GM04503 (cell line): ENCODE data around the gene EIF2AK3.
"Not testable (repeated sequence)": the region's sequence is repeated elsewhere in the genome, so short reads cannot be mapped to it uniquely, and the experiment has no call there.

ENCODE experiments used
- DNase-seq: peaks from one replicate; pipeline ENCODE4 v3.0.0-alpha.2; 2012; ENCODE audit warnings: low read depth

The EIF2AK3 gene

DNA sequence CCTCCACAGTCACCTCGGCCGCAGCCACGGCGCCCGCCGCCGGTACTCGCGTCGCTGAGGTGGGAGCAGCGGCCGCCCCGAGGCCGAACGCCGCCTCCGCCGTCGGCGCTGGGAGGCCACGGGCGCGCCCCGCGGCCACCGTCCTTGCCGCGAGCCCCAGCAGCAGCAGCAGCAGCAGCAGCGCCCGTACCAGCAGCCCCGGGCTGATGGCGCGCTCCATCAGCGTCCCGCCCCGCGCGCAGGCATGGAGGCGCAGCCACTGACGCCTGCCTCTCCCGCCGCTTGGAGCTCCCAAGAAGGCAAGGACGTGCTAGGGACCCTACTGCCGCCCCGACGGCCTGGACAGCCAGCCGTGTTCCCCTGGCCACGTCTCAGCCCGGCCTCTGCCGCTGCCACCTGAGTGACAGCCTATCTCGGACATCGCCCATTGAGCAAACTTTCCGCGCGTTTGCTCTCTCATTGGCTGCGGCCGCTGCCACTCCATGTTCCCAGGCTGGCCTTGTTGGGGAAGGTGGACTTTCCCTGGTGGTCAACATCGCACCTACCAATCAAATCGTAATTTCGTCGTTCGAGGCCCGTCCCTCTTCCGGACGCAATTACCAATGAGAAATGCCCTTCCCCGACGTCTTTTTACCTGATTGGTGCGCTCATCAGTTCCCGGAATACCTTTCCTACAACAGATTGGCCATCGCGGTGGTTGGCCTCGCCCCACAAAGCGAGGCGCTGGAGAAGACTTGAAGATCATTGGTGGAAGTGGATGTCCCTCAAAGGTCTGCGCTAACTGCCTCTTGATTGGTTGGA is at the start of gene EIF2AK3:
EIF2AK3 (minus strand) TSS at position 410 of the 801 bp plus-strand sequence; CDS start at position 220, 190 bp downstream.
- peak; percentile 100 for DNase-seq

- no peak for DNase-seq
Measured at GRCh38 chr2:88673363-88673762, 46.1 kb upstream of the EIF2AK3 start.

DNA sequence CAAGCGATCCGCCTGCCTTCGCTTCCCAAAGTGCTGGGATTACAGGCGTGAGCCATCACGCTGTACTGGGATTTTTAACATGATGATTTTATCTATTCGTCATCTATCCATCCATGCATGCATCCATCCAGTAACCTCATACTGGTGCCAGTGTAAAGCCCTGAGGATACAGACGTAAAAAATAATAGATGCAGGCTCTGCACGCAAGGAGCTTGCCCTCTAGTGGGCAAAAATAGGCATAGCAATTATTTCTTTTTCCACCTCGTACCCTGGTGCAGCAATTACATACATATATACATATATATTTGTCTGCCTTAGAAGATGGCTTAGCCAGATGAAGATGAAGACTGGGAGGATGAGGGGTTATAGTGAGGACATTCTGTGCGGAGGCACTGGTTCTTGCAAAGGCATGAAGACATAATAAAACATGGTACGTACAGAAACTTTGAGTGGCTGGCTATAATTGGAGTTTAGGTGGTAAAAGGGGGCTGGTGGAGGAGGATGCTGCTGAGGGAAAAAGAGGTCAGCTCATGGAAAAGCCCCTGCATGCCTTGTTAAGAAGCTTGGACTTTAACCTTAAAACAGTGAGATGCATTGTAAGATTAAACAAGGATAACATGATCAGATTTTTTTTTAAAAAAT is 44.6 kb upstream of the EIF2AK3 start:
- DNase-seq, result no peak

- DNase-seq, result no peak
Measured at GRCh38 chr2:88669482-88670214, 42.4 kb upstream of the EIF2AK3 start.

DNA sequence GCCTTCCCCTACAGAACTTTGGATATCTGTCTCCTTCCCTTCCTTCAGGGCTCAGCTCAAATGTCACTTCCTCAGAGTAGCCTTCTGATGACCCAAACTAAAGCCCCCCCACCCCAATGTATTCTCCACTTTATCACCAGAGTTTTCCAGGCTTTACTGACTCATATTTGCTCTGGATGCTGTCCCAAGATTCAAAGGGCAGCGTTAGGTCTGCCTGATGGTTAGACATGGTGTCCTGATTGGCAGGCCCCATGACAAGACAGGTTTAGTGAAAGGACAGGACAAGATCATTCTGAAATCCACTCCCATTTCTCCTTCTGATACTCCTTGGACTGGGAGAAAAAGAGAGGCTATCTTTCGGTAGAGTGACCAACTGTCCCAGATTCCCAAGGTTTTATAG is 41.6 kb upstream of the EIF2AK3 start:
- no peak for DNase-seq

DNA sequence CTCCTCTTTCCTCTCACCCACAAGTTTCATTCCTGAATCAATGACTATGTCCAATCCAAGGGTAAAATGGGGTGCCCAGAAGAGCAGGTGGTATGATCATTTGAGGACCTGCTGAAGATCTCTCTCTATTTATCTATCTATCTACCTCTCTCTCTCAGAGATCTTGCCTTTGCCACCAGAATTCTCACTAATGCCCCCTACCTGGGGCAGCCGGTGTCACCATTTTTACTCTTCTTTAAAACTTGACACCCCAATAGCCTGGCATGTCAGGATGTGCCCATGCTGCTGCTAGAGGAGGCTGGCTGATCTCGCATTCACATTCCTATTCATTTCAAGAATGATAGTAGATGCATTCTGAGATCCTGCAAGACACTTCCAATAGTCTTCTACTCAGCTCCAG is 40.0 kb upstream of the EIF2AK3 start:
- DNase-seq, result no peak

GRCh38 chr2:88666576-88666975 is 39.3 kb upstream of the EIF2AK3 start:
- no peak for DNase-seq

- no peak for DNase-seq
Measured at GRCh38 chr2:88660622-88661021, 33.4 kb upstream of the EIF2AK3 start.

DNA sequence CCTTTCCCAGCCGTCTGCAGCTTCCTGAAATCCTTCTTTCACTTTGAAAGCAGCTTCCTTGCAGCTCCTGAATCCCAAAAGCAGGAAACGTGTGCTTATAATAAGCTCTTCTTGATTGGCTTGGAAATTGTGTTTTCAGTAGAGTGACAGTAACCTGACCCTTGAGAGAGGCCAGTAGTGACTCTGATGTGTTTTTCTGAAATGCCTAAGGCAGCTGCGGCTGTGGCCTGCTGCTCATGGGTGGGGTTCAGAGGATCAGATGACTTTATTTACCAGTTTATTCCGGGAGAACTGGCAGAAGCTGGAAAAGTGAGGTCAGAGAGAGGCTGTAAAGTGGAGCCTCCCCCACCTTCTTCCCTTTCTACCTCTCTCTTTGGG is 32.3 kb upstream of the EIF2AK3 start:
- no peak for DNase-seq

DNA sequence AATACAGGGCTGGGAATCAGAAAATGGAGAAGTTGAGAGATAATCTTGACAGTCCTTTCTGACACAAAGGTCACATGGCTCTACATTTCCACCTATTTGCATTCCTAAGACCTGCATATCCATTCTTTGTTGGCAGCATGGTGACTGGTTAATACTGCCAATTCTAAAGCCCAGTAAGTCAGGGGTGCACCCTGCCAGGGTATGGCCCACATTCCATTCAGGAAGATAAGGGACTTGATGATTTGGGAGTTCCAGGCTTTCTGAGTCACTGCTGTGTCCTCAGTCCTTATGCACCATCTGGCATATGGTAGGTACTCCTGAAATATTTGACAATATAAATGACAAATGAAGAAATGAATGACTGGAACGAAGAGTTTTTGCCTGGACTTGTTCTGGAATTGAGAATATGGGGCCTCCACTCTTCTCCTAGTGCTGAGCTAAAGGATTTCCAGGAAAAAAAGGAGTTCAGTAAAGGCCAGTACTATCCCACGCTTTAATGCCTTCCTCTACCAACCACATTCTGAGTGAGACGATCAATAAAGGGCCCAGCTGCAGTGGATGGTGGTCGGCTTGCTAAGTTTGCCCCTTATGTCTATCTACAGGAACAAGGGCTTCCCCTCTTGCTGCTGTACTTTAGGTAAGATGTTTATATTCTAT is 31.7 kb upstream of the EIF2AK3 start:
- no peak for DNase-seq

DNA sequence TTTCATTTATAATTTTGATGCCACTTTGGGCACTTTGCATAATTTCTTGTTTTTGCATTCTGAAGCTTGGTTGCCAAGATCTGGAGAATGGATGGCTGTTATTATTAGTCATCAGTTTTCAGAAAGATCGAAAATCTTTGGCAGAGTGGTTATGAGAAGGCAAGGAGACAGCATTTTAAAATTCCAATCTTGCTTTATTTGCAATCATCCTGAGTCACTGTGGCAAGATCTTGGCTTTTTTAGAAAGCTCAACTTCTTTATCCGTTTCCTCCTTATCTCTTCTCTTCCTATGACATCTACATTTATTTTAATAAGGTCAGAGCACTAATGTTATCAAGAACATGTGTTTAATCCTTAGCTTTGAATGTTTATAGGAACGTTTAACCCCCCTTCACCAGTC is 31.1 kb upstream of the EIF2AK3 start:
- peak; percentile 45 for DNase-seq

DNA sequence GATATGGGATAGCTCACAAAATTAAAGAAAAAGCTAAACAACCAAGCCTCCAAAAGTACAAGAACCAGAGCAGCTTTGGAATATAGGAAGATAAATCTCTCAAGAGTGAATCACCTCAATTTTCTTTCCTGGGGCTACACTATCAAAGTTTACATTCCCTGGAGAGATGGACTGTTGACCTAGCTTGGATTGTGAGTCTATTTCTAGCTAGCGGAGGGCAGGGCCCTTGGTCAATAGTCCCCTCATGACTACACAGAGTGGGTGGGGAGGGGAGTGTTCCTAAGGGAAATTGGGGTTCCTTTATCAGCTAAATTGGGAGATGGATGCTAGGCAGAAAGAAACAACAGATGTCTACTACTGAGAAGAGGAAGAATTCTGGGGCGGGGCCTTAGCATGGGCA is 29.9 kb upstream of the EIF2AK3 start:
- DNase-seq, result no peak

DNA sequence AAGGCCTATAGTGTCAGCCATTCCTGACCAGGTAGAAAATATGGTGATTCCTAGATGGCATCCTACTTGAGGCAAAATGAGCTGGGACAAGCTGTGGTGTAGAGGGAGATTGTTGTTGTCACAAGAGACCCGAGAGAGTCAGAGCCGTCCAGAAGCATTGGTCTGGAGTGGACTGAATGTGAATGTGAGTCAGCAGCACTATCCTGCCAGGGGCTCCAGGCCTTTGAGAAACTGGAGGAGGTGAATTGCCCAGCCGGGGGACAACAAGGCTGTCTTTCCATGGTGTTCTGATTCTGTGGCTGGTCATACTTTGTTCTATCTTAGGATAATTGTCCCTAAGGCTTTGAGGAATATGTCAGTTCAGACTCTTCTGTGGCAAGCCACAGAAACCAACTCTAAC is 29.4 kb upstream of the EIF2AK3 start:
- no peak for DNase-seq

DNA sequence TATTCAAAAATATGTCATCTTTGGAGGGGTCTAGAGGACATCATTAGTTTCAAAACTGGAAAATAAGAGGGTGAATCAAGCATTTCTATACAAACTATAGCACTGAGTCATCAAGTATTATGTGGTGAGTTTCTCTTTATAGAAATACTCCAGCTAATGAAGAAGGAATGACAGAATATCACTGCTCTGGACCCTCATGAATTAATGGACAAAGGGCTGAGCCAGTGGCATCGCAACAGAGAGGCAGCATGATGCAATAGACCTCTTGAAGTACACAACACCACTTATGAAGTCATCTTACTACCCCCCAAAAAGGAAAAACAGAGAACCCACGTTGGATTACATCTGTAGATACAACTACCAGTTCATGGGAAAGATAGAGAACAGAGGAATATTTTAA is 27.4 kb upstream of the EIF2AK3 start:
- no peak for DNase-seq

- no peak for DNase-seq
Measured at GRCh38 chr2:88651646-88652045, 24.4 kb upstream of the EIF2AK3 start.

DNA sequence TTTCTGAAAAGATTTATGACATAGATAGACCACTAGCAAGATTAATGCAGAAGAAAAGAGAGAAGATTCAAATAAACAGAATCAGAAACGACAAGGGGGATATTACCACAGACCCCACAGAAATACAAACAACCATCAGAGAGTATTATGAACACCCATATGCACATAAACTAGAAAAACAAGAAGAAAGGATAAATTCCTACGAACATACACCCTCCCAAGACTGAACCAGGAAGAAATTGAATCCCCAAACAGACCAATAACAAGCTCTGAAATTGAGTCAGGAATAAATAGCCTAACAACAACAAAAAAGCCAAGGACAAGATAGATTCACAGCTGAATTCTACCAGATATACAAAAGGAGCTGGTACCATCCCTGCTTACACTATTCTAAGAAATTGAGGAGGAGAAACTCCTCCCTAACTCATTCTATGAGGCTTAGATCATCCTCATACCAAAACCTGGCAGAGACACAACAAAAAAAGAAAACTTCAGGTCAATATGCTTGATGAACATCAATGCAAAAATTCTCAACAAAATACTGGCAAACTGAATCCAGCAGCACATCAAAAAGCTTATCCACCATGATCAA is 18.1 kb upstream of the EIF2AK3 start:
- DNase-seq, result not testable (repeated sequence)

GRCh38 chr2:88642278-88642677 is 15.0 kb upstream of the EIF2AK3 start:
- DNase-seq, result no peak

- no peak for DNase-seq
Measured at GRCh38 chr2:88641330-88641729, 14.1 kb upstream of the EIF2AK3 start.

GRCh38 chr2:88639865-88640264 is 12.6 kb upstream of the EIF2AK3 start:
- DNase-seq, result no peak

- no peak for DNase-seq
Measured at GRCh38 chr2:88638743-88639142, 11.5 kb upstream of the EIF2AK3 start.

DNA sequence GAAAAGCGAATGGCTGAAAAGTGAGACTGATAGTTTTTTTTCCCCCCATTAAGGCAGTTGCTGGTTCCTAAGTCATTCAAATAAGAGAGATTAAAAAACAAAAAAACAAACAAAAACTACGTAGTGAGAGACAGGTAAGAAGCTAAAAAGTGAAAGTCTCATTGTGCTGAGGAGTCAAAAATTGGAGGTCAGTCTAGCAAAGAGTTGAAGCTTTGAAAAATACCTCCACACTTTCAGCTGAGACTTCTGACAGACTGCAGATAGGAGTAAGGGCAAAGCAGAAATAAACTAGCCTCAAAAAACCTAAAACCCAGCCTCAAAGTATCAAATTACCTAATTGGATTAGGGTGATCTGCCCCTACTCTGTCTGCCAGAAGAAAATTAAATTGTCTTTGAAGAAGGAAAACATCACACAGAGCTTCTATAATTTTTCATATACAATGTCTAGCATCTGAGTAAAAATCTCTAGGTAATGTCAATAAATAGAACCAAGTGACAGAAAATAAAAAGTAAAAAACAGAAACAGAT is 10.9 kb upstream of the EIF2AK3 start:
- DNase-seq, result no peak

- DNase-seq, result no peak
Measured at GRCh38 chr2:88637464-88637863, 10.2 kb upstream of the EIF2AK3 start.
